Measurements from ENCODE around the gene SRPK3.
A peak's percentile ranks its signal among the peaks of the same experiment; 100 is the strongest.
"Not testable (repeated sequence)": the region's sequence is repeated elsewhere in the genome, so short reads cannot be mapped to it uniquely, and the experiment has no call there.

The SRPK3 gene

DNA sequence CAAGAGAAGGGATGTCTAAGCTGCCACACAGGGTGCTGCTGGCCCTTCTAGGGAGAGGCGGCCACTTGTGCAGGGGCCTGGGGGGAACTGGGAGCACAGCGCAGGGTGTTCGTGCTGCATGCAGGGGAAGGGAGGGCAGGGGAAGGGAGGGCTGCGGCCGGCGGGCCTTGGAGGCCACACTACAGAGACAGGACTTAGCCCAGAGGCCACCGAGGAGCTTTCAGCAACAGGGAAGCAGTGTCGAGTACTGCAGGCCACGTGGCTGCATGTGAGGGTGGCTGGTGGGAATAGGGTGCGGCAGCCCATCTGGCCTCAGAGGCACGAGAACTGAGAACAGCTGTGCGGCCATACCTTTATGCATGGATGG is 35.8 kb upstream of the SRPK3 start:
- not testable (repeated sequence) for DNase-seq (ENCODE audit: low read depth)

DNA sequence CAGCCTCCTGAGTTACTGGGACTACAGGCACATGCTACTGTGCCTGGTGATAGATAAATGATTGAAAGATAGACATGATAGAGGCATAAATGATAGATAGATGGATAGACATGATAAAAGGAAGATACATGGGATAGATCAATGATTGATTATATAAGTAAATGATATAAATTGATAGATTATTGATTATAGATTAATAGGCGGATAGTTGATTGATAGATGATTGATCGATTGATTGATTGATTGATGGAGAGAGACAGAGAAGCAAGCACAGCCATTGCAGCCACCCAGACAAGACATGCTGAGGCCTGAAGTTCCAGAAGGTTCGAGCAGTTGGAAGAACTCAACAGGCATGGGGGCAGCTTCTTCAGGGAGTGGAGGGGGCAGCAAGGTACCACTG is 34.5 kb upstream of the SRPK3 start:
- no peak for DNase-seq (ENCODE audit: low read depth)

DNA sequence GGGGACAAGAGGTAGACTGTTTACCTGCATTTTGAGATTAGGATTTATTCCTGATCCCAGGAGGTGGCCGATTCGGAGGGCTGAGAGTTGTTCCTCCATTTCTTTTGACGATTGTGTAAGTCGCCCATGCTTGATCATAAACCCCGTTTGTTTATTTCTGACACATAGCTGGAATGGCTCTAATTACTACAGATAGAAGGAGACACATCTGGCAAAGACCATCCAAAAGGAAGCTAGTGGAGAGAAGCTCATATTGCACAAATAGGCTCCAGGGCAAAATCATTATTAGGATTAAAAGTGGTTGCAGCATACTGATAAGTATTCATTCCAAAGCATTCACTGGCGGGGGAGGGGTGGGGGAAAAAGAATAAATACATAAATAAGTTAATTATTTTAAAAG is 33.9 kb upstream of the SRPK3 start:
- DNase-seq (ENCODE audit: low read depth): not testable (repeated sequence)

DNA sequence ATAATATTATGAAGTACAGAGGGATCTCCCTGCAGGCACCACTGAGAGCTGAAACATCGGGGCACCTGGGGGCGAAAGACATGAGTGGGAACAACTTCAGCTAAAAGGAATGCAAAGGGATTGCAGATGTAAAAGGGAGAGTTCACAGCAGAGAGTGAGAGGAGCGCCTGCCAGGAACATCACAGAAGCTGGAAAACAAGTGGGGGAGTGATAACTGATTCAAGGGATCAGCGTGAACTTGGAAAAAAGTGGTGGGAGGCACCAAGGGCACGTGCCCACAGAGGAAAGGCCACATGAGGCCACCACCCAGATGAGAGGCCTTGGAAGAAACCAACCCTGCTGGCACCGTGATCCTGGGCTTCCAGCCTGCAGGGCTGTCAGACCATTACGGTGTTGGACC is 31.8 kb upstream of the SRPK3 start:
- not testable (repeated sequence) for DNase-seq (ENCODE audit: low read depth)

DNA sequence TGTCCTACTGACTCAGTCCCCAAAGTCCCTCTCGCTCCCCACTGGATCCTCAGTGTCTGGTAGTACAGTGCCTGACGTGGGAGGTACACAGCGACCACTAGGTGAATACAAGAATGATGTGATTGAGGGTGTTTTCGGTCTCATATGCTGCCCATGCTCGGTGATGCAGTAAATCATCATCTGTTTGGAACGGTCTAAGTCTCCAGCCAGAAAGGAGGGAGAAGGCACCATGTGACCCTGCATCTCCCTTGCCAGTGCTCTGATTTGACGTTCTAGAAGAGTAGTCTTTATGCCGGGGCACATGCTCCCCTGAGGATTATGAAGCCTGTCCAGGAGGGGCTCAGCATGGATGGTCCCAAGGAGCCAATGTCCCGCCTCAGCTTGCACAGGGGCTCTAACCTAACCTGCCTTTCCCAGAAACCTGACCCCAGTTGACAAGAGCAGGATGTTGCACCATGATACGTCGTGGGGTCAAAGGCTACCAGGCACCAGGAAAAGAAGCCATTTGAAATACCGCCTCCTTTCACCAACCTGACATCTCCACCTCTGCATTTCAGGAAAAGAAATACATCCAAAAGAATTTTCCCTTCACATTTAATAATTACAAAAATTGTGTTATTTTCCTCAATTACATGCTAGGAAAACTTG is 30.6 kb upstream of the SRPK3 start:
- no peak for DNase-seq (ENCODE audit: low read depth)

DNA sequence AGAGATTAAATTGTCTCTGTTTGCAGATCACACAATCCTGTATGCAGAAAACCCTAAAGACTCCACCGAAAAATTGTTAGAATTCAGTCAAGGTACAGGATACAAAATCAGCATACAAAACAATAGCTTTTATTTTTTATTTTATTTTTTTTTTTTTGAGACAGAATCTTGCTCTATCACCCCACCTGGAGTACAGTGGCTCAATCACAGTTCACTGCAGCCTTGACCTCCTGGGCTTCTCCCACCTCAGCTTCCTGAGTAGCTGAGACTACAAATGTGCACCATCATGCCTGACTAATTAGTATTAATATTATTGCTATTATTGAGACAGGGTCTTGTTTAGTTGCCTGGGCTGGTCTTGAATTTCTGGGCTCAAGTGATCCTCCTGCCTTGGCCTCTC is 25.7 kb upstream of the SRPK3 start:
- DNase-seq (ENCODE audit: low read depth): no peak

DNA sequence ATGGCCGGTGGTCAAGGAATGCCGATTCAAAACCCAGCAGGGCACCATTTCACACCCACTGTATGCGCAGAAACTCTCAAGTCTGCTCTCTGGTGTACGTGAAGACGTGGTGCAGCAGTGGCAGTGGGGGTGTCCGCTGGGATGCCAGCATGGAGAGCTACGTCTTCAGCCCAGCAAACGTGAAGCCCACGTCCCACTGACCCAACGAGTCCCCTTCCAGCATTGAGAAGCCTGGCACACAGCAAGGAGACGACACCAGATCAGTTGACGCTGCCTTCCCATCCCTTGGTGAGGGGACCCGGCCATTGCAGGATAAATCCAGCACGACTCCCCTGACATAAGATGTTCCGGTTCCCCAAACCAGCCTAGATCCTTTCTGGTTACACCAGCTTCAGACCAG is 19.0 kb upstream of the SRPK3 start:
- no peak for DNase-seq (ENCODE audit: low read depth)

DNA sequence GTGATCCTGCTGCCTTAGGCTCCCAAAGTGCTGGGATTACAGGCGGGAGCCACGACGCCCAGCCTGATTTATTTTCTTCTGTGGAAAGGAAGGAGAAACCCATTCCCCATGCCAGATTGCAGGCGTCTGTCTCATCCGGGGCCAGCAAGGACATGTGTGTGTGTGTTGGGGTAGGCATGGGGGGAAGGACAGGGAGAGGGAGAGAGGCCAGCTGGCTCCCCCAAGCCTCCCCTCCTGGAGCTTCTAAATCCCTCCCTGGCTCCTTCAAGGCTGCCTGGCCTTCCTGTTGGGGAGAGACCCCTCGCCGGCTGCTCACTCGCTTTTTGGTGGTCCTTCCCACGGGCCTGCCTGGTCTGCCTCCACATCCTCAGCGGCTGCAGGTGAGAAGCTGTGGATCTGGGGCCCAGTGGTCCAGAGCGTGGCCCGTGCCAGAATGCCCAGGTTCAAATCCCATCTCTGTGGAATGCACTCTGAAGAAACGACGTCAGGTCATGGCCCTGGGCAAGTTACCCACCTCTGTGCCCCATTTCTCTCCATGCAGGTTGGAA is 18.1 kb upstream of the SRPK3 start:
- DNase-seq (ENCODE audit: low read depth): no peak

DNA sequence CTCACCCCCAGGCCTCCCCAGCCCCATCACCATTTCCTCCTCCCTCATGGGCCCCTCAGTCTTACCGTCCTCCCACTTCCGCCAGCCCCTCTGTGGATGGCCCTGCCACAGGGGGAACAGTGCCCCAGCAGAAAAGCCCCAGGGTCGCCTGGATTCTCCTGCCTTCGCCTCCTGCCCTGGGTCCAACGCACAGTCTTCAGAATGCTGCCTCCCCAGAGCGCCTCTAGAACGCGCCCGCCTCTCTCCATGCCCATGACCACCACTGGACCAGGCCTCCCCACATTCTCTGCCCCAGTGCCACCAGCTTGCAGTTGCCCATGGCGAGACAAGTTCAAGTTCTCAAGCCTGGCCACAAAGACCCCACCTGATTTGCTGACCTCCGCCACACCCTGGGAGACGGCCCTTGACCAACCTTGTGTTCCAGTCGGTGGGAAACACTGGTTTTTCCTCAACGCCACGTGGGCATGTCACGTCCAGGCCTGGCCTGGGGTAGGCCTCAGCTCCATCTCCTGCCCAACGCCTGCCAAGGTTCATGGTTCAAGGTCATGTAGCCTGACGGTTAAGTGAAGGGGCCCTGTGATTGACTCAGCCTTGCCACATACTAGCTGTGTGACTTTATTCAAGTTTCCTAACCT is 17.4 kb upstream of the SRPK3 start:
- no peak for DNase-seq (ENCODE audit: low read depth)

DNA sequence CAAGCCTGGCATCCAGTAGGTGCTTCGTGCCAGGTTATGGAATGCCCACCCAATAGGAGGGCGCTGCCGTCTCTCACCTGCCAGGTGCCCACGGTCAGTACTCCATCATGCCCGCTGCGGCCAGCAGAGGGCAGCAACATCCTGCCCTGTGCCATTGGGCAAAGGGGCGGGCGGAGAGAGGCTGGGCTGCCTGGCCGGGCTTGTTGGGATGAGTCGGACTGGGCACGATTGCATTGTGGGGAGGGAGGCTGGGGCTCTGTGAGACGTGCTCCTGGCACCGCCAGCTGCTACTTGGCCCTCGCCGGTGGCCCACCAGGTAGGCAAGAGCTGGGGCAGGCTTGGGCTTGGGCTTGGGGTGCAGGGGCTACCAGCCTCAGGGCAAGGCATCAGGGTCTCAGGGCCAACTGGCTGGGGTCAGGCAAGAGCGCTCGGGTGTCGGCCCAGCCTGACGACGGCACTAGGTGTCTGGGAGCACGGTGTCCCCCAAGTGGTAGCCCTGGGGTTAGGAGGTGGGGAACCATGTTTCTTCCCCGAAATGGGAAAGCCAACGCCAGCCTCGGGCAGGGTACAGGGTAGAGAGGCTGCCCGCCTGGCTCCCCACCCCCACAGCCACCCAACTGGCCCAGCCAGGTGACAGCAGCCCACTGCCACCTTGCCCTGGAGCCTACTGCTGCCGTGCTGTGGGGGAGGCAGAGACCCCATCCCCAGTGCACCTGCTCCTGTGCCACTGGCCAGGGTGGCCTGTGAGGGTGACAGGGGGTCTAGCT is 16.7 kb upstream of the SRPK3 start, which contains the start of gene PLXNB3:
Gene PLXNB3 (plus strand): TSS at position 261 of the 767 bp plus-strand sequence. CDS start 1,287 bp downstream, outside the sequence.
- peak; percentile 65 for DNase-seq (ENCODE audit: low read depth)

DNA sequence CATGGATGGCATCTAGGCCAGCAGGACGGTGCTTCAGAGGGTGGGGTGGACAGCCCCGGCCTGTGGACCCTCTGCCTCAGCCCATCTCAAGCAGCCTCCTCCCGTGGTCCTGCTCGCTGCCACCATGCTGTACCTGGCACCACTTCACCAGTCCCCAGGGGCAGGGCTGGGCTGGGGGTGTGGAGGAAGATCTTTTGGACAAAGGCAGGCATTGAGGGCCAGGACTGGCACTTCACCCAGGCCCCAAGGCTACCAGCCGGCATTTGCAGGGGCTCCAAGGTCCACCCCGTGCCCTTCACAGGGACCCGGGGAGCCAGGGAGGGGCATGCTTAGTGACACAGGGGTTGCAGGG is 16.1 kb upstream of the SRPK3 start:
- no peak for DNase-seq (ENCODE audit: low read depth)

DNA sequence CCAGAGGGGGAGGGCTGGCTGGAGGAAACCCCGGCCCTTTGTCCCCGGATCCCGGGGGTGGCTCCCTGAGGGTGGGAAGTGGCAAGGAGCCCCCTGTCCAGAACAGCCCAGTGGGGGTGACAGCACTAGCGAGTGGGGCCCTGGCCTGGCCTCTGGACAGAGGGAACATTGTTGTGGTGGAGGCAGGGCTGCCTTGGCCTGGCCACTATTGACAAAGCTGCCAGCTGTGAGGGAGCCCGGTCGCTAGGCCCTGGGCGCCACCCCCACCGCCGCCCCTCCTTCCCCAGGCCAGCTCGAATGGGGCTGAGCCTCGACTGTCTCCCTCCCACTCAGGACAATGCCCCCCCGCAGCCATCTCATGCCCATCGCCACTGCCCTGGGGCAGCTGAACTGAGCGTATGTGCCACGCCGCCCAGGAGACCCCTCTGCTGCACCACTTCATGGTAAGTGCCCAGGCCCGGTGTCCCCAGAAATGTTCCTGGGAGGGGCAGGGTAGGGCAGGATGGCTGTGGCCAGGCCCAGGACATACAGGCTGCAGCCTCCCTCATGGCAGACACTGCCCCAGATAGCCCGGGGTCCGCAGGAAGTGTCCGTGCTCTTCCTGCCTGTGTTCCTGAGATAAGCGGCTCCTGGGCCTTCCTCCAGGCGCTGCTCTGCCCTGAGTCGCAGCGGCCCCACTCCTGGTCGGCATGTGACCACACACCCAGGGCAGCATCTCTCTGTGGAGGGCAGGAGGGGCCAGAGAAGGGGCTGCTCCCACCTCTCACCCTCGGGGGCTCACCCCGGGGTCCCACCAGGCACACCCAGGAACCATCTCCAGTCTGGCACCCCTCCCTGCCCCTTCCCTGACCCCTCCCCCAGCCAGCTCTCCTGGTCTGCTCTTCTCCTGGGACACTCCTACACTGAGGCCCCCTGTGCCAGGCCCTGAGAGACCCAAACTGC is 15.4 kb upstream of the SRPK3 start:
- no peak for DNase-seq (ENCODE audit: low read depth)

DNA sequence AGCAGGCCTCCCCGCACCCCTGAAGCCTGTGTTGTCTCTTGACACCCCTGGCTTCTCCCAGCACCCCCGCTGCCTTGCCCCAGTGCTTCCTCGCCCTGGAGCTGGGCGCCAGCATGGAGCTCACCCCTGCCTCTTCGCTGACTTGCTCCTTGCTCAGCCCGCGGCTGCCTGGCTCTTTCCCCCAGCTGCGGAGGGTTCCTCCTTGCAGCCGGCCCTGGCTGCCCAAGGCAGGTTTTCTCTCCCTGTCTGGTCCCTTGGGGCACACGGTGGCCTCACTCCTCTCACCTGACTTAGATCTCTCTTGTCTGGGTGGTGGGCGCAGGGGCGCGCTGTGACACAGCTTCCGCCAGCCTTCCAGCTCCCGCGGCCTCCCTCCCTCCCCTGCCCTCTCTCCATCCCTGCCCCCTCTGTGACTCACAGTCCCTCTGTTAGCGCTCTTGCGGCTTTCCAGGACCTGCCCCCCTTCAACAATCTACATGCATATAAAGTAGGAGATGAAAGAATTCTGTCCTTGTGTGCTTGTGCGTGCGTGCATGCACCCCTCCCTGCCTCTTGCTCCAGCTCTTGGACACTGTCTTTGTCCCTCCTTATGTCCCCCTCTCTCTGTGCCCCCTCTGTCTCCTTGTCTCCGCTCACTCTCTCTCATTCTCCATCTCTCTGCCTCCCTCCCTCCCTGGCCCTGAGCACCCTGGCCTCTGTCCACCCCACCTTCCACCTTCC is 14.6 kb upstream of the SRPK3 start:
- no peak for DNase-seq (ENCODE audit: low read depth)

DNA sequence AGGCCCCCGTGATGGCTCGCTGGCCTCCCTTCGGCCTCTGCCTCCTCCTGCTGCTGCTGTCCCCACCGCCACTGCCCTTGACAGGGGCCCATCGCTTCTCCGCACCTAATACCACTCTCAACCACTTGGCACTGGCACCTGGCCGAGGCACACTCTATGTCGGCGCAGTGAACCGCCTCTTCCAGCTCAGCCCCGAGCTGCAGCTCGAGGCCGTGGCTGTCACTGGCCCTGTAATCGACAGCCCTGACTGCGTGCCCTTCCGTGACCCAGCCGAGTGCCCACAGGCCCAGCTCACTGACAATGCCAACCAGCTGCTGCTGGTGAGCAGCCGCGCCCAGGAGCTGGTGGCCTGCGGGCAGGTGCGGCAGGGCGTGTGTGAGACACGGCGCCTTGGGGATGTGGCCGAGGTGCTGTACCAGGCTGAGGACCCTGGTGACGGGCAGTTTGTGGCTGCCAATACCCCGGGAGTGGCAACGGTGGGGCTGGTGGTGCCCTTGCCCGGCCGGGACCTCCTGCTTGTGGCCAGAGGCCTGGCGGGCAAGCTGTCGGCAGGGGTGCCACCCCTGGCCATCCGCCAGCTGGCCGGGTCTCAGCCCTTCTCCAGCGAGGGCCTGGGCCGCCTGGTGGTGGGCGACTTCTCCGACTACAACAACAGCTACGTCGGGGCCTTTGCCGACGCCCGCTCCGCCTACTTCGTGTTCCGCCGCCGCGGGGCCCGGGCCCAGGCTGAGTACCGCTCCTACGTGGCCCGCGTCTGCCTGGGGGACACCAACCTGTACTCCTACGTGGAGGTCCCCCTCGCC is 13.8 kb upstream of the SRPK3 start:
- no peak for DNase-seq (ENCODE audit: low read depth)

DNA sequence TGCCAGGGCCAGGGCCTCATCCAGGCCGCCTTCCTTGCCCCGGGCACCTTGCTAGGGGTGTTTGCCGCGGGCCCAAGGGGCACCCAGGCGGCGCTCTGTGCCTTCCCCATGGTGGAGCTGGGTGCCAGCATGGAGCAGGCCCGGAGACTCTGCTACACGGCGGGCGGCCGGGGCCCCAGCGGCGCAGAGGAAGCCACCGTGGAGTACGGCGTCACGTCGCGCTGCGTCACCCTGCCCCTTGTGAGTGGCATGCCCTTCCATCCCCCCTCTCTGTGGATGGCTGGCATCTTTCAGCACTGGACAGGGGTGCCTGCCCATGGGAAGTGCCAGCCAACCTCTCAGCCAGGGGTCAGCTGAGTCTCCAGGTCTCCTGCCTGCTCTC is 13.2 kb upstream of the SRPK3 start:
- no peak for DNase-seq (ENCODE audit: low read depth)

DNA sequence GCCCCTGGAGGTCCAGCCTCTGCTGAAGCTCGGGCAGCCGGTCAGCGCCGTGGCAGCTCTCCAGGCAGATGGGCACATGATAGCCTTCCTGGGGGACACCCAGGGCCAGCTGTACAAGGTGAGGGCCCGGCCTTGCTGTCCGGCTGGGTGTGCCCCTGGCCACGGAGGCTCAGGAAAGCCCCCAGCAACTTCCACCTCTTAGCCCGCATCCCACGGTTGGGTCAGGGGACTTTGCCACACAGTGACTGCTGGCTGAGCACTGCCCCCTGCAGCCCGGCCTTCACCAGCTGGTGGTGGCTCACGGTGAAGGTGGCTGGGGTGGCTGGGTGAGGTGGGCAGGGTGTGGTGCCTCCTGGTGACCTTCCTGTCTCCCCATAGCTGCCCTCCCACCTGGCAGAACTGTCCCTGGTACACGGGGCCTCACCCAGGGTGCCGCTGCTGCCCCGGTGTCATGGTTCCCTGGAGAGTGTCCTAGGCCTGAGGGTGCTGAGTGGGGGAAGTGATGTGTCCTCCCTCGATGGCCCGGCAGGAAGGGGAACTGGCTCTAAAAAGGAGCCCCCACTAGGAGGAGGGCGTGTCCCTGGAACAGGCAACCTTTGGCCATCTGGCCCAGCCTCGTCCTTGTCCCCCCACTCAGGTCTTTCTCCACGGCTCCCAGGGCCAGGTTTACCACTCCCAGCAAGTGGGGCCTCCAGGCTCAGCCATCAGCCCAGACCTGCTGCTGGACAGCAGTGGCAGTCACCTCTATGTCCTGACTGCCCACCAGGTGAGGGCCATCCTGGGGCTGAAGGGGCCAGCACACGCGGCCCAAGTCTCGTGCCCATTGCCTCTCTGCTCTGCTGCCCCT is 12.3 kb upstream of the SRPK3 start:
- no peak for DNase-seq (ENCODE audit: low read depth)

DNA sequence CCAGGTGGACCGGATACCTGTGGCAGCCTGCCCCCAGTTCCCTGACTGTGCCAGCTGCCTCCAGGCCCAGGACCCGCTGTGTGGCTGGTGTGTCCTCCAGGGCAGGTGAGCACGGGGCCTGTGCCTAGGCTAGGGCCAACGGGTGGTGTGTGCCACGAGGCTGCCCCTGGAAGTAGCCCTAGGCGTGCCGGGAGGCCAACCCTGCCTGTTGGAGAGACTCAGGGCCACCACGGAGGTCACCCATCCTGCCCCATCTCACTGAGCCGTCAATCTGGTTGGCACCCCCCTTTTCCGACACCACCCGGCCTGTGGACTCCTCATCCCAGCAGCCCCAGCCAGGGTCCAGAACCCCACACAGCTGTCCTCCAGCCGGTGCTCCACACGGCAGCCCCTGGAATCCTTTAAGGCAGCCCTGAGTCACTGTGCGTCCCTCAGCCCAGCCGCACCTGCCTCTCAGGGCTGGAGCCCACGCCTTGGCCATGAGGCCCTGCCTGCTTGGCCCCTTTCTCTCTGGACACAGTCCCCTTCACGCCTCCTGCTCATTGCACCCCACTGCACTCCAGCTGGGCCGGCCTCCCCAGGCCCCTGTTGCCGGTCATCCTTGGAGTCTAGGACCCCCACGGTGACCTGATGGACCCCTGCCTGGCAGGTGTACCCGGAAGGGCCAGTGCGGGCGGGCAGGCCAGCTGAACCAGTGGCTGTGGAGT is 11.5 kb upstream of the SRPK3 start:
- DNase-seq (ENCODE audit: low read depth): no peak

DNA sequence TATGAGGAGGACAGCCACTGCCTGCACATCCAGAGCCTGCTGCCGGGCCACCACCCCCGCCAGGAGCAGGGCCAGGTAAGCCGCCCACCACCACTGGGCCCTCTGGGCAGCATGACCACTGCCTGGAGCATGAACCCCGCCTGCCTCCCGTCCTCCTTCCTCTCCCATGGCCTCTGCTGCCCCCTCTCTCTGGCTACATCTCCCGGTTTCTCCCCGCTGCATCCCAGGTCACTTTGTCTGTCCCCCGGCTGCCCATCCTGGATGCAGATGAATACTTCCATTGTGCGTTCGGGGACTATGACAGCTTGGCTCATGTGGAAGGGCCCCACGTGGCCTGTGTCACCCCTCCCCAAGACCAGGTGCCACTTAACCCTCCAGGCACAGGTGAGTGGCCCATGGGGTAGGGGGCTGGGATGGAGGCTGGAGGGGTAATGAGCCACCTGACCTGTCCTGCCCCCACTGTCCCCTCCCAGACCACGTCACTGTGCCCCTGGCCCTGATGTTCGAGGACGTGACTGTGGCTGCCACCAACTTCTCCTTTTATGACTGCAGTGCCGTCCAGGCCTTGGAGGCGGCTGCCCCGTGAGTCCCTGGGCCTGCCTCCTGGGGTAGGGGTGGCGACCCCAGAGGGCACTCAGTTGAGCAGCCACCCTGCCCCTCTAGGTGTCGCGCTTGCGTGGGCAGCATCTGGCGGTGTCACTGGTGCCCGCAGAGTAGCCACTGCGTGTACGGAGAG is 10.8 kb upstream of the SRPK3 start:
- no peak for DNase-seq (ENCODE audit: low read depth)

Measured in activated T-helper 1 cell treated with Interleukin-2 at 50 U/mL for 16 hours (primary cell).